ENCODE data around the gene ASF1A.

ASF1A gene

DNA sequence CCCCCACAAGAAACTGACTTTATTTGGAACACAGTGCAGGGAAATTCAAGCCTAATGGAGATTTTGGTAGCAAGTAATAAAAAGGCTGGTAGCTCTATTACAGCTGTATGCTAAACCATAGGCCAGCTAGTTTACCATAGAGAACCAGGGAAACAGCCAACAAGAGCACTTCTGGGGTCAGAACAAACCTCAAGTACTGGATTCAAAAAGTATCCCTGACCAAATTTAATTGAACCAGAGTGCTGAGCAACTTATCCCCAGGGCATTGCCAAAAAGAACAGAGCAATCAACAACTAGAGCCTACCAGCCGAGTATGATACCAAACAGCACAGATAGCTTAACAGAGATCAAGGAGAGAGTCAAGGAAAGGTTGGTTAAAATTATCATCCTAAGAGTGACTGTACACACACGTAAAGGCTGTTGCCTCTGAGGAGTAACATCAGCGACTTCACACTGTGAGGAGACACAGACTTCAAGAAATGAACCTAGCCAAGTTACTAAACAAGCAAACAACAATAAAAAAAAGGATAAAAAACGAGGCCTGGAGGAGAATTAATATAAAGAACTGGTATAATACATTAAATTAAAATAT is 11.5 kb upstream of the ASF1A start:
- no peak for DNase-seq (ENCODE audit: low read depth)
- H3K4me3 ChIP-seq (ENCODE audit: low read depth, low read length): no peak overlapping the region
- TF ChIP-seq POLR2A (IDR thresholded peaks at IDR 0.05; ENCODE audit: extremely low read depth, insufficient read length) (no peak), MYC (IDR thresholded peaks at IDR 0.05; ENCODE audit: low read depth, low read length) (no peak)
- TF ChIP-seq, protein P1, sequence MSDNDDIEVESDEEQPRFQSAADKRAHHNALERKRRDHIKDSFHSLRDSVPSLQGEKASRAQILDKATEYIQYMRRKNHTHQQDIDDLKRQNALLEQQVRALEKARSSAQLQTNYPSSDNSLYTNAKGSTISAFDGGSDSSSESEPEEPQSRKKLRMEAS (IDR thresholded peaks at IDR 0.05; ENCODE audit: low read depth, low read length): no peak
- TF ChIP-seq, protein P2, sequence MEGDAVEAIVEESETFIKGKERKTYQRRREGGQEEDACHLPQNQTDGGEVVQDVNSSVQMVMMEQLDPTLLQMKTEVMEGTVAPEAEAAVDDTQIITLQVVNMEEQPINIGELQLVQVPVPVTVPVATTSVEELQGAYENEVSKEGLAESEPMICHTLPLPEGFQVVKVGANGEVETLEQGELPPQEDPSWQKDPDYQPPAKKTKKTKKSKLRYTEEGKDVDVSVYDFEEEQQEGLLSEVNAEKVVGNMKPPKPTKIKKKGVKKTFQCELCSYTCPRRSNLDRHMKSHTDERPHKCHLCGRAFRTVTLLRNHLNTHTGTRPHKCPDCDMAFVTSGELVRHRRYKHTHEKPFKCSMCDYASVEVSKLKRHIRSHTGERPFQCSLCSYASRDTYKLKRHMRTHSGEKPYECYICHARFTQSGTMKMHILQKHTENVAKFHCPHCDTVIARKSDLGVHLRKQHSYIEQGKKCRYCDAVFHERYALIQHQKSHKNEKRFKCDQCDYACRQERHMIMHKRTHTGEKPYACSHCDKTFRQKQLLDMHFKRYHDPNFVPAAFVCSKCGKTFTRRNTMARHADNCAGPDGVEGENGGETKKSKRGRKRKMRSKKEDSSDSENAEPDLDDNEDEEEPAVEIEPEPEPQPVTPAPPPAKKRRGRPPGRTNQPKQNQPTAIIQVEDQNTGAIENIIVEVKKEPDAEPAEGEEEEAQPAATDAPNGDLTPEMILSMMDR (IDR thresholded peaks at IDR 0.05; ENCODE audit: low read depth, low read length): no peak

DNA sequence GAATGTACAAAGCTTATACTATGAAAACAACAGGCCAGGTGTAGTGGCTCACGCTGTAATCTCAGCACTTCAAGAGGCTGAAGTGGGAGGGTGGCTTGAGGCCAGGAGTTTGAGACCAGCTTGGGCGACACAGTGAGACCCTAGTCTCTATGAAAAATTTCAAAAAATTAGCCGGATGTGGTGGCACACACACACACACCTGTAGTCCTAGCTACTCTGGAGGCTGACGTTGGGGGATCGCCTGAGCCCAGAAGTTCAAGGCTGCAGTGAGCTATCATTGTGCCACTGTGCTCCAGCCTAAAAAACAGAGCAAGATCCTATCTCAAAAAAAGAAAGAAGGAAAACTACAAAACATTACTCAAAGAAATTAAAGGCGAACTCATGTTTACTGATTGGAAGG is 7.3 kb upstream of the ASF1A start:
- no peak overlapping the region for H3K4me3 ChIP-seq (ENCODE audit: low read depth, low read length)
- no peak for DNase-seq (ENCODE audit: low read depth)
- TF ChIP-seq POLR2A (IDR thresholded peaks at IDR 0.05; ENCODE audit: extremely low read depth, insufficient read length): no peak
- TF ChIP-seq MYC (IDR thresholded peaks at IDR 0.05; ENCODE audit: low read depth, low read length): no peak
- TF ChIP-seq, protein P1 (IDR thresholded peaks at IDR 0.05; ENCODE audit: low read depth, low read length): no peak
- TF ChIP-seq, protein P2 (IDR thresholded peaks at IDR 0.05; ENCODE audit: low read depth, low read length): no peak

DNA sequence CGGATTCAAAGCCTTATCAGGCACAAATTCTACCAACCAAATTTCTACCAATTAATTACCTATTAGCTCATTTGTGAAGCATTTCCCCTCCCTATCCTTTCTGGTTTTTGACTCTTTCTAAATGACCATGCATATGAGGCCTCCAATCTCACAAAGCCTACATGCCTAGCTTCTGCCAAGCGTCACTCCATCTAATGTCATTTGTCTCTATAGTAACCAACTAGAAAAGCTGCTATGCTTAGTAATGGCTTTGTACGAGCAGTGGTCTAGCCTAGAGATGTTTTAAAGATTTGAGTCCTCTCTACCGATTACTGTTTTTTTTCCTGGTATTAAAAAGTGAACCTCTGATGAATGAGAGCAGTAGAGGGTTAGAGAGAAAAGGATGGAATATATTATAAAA is 4.8 kb upstream of the ASF1A start:
- TF ChIP-seq, protein P1 (IDR thresholded peaks at IDR 0.05; ENCODE audit: low read depth, low read length): no peak
- TF ChIP-seq POLR2A (IDR thresholded peaks at IDR 0.05; ENCODE audit: extremely low read depth, insufficient read length): no peak
- no peak for DNase-seq (ENCODE audit: low read depth)
- no peak overlapping the region for H3K4me3 ChIP-seq (ENCODE audit: low read depth, low read length)

DNA sequence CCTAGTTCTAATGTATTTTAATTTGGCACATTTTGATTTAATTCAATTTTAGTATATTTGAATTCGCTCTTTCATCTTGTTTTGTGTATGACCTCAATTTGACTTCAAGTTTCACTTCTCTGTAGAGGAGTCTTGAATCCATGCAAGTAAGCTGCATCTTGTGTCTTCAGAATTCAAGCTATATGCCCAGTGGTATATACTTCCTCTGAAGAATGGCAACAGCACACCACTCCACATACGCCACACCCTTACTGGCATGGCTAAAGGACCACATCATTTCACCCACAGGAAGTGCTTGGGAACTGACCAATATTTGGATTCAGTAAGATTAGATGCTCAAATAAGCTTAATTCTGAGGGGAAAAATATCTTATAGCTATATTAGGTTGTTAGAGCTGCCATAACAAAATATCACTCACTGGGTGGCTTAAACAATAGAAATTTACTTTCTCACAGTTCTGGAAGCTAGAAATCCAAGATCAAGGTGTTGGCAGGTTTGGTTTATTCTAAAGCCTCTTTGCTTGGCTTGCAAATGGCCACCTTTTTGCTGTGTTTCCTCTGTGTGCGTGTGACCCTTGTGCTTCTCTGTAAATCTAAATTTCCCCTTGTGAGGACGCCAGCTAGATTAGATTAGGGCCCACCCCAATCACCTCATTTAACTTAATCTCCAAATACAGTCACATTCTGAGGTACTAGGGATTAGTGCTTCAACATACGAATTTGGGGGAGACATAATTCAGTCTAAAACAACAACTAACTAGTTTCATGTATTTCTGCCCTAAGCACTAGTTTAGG is 2.8 kb upstream of the ASF1A start:
- H3K4me3 ChIP-seq (ENCODE audit: low read depth, low read length): no peak overlapping the region
- TF ChIP-seq, protein P1 (IDR thresholded peaks at IDR 0.05; ENCODE audit: low read depth, low read length): no peak
- no peak for TF ChIP-seq POLR2A (IDR thresholded peaks at IDR 0.05; ENCODE audit: extremely low read depth, insufficient read length)
- TF ChIP-seq, protein P2 (IDR thresholded peaks at IDR 0.05; ENCODE audit: low read depth, low read length): no peak
- DNase-seq (ENCODE audit: low read depth): peak; percentile 39

DNA sequence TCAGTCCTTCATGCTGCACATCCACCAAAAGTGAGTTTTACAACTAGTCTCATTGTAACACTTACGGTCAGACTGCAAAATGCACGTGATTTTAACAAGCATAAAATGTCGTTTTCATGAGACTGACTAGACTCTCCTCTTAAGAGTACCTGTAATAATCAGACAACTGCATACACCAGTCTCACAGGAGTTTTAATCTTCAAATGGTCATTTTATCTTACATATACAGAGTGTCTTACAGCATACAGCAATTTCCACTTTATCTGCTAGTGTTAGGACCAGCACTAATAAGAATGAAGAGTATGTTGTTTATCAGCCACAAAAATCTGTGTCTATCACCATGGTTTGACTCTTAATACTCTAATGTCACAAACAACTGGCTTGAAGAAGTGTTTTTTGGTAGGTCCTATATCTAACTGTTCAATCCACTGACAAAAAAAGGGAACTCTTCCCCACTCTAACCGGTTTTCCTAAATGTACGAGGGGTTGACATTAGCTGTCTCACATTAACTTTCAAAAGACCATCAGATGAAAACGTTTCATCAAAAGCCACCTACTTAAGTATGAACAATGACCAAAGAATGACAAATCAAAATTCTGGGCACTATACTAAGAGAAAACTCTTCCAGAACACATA is 1.5 kb upstream of the ASF1A start:
- H3K4me3 ChIP-seq (ENCODE audit: low read depth, low read length): peak overlapping the region; percentile 89

More for the DNA sequence above, 1.5 kb upstream of the ASF1A start:
- DNase-seq (ENCODE audit: low read depth): peak; percentile 29
- TF ChIP-seq, protein P1 (IDR thresholded peaks at IDR 0.05; ENCODE audit: low read depth, low read length): no peak
- no peak for TF ChIP-seq POLR2A (IDR thresholded peaks at IDR 0.05; ENCODE audit: extremely low read depth, insufficient read length)
- TF ChIP-seq, protein P2 (IDR thresholded peaks at IDR 0.05; ENCODE audit: low read depth, low read length): no peak
- TF ChIP-seq MYC (IDR thresholded peaks at IDR 0.05; ENCODE audit: low read depth, low read length): no peak

Measured in NB4 (cell line).